Amygdala (tissue), 56 donors: ENCODE results near the gene SH3BGRL3.
A peak's percentile ranks its signal among the peaks of the same experiment; 100 is the strongest.
"Not testable (repeated sequence)": the region's sequence is repeated elsewhere in the genome, so short reads cannot be mapped to it uniquely, and the experiment has no call there.

ENCODE experiments used
- DNase-seq, 56 donors: peaks; one replicate each; lab custom pipeline; 2025; lab: John Stamatoyannopoulos, UW

The SH3BGRL3 gene

DNA sequence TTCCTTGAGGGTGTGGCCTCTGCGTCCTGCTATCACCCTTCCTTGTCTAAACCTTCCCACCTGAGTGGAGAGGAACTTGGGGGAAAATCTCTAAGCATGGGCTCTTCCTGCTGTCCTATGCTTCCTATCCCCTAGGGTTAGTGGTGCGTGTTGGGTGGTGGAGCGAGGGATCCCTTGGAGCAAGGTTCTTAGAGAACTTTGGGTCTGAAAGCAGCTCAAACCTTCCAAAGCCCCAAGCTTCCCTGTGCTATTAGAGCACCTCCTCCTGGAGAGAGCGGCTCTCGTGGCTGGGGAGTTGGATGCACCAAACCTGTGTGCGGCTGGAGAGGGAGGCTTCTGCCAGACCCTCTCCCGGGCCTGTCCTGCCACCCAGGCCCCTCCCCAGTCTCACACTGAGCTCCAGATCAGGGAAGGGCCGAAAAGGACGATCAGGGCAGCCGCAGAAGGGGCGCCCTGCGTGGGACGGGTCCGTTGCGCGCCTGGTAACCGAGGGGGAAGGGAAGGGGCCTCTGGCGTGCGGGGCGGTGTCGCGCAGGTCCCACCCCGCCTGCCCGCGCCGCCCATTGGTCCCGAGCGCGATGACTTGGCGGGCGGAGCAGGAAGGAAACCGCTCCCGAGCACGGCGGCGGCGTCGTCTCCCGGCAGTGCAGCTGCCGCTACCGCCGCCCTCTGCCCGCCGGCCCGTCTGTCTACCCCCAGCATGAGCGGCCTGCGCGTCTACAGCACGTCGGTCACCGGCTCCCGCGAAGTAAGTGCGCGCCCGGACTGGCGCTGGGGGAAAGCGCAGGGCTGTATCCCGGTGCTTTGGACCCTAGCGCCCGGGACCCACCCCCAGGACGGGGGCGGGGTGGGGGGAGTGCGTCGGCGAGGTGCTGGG is at the start of gene SH3BGRL3:
Gene SH3BGRL3, plus strand, starts transcription at position 631 of the 877 bp plus-strand sequence. Its CDS starts 70 bp downstream, at position 701.
- DNase-seq: peak in 53 of 56 donors; percentile 17 to 90 (median 72)

DNA sequence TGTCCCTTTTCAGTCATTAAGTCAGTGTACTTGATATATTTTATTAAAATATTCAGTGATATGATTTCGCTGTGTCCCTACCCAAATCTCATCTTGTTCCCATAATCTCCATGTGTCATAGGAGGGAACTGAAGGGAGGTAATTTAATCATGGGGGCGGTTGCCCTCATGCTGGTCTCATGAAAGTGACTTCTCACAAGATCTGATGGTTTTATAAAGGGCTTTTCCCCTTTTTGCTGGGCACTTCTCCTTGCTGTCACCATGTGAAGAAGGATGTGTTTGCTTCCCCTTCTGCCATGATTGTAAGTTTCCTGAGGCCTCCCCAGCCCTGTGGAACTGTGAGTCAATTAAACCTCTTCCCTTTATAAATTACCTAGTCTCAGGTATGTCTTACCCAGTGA is 49.2 kb upstream of the SH3BGRL3 start:
- DNase-seq: not testable (repeated sequence)

DNA sequence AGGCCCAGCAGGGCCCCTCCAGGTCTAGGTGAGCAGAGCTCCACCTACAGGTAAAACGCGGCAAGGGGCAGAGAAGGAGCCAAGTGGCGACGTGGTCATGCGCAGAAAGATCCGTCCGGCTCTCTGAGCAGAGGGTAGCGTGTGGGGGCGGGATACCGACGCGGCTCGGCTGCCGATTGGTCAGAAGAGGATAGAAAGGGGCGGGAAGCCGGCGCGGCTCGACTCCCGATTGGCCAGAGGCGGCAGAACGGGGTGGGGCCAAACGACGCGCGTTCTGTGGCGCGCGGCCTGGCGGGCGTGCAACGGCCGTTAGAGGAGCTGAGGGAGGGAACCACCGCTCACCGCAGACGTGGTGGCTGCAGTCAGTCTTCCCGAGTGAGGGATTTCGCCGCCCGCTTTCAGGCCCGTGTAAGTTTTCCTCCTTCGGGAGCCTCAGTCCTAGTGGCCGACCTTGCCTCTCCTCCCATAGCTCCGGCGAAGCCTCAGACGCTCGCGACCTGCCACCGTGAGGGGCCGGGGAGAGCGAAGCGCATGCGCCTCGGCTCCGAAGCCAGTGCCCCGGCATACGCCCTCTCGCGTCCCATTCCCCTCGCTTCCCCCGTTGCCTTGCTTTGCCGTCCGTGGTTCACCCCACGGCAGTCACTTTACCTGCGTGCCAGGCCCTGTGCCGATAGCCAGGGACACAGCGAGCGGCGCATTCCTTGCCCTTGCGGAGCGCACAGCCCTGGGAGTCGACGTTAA is 45.8 kb upstream of the SH3BGRL3 start, which contains the start of gene CEP85:
Gene CEP85, plus strand, starts transcription at position 298 of the 741 bp plus-strand sequence. CDS start 5,584 bp downstream, outside the sequence.
- DNase-seq: peak; percentile 82 to 99 (median 96)

DNA sequence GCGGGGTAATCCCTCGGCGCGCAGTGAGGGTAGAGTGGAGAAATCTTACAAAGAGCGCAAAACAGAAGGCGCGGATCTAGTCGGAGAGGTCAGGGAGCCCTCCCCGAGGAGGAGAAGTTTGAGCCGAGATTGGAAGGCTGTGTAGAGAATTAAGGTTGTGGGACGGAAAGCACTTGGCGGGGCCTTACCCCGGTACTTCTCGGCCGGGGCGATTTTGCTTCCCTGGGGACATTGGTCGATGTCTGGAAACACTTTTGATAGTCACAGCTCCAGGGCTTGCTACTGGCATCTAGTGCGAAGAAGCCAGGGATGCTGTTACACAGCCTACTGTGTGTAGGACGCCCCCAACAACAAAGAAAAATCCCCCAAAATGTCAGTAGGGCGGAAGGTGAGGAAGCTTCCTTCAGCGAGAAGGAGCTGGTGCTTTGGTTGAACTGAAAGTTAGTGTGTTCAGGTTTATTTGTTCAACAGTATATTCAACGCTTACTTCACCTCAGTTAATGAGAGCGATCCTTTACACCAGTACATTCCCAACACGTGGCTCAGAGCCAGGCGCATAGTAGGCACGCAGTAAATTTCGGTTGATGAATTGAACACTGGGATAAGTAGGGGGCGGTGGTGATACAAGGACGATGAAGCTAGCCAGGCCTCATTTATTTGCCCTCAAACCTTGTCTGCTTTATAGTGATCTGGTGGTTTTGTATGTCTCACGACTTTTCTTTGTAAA is 45.1 kb upstream of the SH3BGRL3 start:
- DNase-seq: peak in 9 of 56 donors; percentile 3 to 52 (median 10)

DNA sequence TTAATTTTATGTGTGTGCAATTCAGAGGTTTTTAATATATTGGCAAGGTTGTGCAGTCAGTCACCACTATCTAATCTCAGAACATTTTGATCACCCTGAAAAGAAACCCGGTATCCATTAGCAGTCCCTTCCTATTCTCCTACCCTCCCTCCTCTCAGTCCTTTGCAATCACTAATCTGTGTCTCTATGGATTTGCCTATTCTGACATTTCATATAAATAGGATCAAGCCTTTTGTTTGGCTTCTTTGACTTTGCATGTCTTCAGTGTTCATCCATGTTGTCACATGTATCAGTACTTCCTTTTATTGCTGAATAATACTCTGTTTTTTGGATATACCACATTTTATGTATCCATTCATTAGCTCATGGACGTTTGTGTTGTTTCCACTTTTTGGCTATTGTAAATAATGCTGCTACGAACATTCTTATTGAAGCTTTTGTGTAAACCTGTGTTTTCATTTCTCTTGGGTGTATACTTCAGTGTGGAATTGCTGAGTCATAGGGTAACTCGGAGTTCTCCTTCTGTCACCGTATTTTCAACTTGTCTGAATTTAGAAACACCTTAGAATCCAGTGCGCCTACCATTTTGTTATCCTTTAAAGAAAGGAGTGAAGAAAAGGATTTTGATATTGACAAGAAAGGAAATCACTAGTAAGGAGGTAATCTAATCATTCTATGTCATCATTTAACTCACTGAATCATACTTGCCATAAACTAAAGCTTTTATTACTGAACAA is 42.5 kb upstream of the SH3BGRL3 start:
- DNase-seq: no peak

DNA sequence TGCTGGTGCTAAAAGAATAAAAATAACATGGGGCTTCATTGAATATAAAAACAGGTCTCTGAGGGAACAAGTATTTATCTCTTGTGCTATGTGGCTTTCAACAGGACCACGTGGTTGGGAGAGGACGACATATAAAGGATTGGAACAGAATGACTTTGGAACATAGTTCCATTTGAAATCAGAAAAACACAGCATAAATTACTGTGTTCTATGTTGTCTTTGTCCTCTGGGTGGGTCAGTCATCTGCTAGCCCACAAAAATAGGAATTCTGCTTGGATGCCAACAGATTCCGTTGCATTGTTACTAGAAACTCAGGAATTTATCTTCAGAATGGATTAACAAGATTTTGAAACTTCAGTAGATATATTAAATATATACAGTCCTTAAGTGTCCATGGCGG is 40.0 kb upstream of the SH3BGRL3 start:
- peak in 10 of 56 donors; percentile 1 to 51 (median 23) for DNase-seq

DNA sequence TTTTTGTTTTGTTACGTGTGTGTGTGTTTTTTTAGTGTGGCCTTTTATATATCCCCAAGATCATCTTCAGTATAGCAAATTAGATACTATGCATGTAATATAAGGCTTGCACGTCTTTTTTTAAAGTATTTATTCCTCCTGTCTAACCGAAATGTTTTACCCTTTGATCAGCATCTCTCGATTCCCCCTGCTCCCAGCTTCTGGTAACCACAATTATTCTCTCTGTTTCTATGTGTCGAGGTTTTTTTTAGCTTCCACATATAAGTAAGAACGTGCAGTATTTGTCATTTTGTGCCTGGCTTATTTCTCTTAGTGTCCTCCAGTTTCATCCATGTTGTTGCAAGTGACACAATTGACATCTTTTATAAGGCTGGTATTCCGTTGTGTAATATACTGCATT is 27.2 kb upstream of the SH3BGRL3 start:
- DNase-seq: no peak

DNA sequence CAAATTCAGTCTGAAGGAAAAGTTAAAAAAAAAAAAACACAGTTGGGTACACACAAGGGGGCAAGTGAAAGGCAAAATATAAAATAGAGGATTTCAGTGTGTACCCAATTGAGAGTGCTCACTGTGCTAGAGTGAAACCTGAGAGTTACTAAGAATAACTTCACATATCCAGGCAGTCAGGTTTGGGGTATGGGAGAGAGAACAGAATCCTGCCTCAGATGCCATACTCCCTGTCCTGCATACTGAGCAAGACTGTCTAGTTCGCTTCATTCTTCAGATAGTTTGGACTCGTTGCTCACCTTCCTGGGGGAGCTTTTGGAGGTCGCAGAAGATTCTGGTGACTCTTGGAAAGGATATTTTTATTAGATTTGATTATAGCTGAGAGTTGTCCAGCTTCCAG is 25.5 kb upstream of the SH3BGRL3 start:
- DNase-seq: no peak

DNA sequence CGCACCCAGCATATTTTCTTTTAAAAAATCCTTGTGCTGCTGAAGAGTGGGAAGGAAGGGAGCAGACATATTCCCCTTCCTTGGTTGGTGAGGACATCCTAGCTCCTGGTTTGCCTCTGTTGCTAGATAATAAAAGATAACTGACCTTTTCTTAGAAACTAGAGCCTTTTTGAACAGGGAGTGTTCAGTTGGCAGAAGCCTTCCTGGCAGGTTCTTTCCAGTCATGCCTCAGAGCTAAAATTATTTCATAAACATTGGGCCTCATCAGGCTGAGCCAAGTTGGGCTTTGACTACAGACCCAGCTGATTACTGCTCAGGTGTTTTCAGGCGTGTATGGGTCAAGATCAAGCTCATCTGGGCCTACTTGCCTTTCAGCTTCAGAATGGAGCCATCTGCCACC is 22.7 kb upstream of the SH3BGRL3 start:
- no peak for DNase-seq

DNA sequence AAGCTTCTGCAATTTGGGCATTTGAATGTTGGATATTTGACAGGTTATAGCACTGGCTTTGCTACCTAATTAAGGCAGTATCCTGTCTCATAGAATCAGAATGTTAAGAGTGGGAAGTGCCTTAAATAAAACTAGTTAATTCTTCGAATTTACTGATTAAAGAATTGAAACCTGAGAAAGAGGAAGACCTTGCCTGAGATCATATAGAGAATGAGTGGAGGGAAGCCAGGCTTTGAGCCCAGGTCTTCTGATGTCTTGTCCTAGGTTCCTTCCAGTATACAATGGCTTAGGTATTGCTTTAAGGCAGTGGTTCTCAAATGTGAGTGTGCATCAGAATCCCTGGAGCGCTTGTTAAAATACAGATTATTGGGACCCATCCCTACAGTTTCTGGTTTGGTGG is 20.9 kb upstream of the SH3BGRL3 start:
- DNase-seq: no peak

DNA sequence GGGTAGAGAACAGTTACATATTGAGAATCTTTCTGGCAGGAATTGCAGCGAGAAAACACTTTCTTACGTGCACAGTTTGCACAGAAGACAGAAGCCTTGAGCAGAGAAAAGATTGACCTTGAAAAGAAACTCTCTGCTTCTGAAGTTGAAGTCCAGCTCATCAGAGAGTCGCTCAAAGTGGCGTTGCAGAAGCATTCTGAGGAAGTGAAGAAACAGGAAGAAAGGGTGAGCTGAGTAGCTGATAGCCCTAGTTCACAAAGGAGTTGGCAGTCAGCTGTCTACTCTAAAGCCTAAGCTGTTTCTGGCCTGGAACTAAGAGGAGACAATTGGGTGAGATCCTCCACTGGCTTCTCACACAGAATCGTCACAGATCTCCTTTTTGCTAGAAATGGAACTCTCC is 20.3 kb upstream of the SH3BGRL3 start:
- DNase-seq: no peak

DNA sequence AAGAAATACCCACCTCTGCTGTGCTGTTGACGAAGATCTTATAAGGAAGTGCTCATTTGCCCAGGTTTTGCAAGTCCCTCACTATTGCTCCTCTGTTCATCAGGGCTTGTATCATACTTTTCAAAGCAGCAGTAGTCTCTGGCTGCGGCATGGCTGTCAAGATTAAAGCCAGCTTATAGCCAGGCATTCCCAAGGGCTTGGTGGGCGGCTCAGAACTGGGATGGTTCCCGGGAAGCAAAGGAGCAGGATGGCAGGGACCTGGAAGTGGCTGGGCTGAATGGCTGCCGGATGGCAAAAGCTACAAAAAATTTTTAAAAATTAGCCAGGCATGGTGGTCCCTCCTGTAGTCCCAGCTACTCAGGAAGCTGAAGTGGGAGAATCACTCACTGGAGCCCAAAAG is 16.7 kb upstream of the SH3BGRL3 start:
- no peak for DNase-seq

DNA sequence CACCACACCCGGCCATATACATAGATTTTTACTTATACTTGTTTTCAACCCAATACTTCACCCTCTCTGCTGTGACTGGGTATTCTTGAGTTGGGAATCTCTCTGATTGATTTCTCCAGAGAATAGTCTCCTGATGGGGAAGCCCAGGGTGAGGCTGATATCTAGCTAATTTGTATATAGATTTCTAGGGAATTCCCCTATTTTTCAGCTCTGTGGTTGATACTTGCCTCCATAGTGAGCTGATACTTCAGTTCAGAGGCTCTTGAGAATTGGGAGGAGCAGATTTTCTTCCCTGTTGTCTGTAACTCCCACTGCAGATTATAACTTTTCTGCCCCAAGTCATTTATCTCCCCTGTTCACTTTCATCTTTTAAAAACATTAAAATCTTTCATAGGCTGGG is 14.5 kb upstream of the SH3BGRL3 start:
- no peak for DNase-seq

DNA sequence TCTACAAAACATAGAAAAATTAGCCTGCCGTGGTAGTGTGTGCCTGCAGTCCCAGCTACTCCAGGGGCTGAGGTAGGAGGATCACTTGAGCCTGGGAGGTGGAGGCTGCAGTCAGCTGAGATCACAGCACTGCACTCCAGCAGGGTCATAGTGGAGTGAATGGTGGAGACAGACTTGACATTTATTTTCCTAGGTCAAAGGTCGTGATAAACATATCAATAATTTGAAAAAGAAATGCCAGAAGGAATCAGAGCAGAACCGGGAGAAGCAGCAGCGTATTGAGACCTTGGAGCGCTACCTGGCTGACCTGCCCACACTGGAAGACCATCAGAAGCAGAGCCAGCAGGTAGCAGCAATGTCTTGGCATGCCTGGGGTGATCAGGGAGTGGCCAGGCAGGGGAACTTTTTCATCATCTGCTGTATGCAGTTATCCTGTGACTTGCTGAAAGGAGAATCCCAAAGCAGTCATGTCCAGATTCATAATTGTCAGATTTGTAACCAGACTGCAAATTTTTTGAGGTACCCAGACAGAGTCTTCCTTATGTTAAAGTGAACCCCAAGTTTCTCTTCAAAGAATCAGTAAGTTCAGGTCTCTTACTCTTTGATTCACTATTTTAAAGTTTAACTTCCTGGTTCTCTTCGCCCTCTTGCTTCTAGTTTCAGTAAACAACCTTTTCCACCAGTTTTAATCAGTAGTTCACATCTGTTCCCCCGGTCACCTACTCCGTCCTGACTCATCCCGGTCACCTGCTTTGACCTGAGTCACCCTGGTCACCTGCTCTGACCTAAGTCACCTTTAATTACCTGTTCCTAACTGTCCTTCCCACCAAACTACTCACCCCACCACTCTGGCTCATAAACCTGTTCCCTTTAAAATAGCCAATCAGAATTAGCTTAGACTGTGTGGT is 11.3 kb upstream of the SH3BGRL3 start:
- no peak for DNase-seq

DNA sequence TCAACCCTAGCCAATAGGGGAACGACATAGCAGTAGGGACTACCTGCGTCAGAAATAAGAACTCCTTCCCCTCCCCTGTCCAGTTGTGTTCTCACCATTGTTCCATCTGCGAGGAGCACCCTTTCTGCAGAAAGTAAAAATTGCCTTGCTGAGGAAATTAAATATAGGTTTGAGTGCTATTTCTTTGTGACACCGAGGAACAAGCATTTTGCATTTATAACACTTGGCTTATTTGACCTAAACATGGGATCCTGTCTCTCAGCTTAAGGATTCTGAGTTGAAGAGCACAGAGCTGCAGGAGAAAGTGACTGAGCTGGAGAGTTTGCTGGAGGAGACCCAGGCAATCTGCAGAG is 10.7 kb upstream of the SH3BGRL3 start:
- no peak for DNase-seq

DNA sequence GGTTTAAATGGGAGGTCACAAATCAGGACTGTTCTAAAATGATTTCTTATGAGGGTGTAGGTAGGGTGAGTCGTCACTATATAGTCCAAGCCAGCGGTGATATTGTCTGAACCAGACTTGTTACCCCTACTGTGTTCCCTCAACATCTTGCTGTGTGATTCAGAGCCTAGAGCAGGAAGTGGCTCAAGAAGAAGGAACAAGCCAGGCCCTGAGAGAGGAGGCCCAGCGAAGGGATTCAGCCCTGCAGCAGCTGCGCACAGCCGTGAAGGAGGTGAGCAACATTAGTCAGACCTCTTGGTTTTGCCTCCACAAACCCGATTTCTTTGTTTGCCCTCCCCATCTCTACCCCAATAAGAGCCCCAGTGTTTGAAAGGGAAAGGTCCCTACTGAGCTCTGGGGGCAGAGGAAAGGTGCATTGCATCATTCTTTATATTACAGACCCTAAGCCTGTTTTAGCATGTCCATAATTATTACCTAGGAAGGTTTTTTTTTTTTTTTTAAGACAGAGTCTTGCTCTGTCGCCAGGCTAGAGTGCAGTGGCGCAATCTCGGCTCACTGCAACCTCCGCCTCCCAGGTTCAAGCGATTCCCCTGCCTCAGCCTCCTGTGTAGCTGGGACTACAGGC is 5.0 kb upstream of the SH3BGRL3 start:
- DNase-seq: no peak

DNA sequence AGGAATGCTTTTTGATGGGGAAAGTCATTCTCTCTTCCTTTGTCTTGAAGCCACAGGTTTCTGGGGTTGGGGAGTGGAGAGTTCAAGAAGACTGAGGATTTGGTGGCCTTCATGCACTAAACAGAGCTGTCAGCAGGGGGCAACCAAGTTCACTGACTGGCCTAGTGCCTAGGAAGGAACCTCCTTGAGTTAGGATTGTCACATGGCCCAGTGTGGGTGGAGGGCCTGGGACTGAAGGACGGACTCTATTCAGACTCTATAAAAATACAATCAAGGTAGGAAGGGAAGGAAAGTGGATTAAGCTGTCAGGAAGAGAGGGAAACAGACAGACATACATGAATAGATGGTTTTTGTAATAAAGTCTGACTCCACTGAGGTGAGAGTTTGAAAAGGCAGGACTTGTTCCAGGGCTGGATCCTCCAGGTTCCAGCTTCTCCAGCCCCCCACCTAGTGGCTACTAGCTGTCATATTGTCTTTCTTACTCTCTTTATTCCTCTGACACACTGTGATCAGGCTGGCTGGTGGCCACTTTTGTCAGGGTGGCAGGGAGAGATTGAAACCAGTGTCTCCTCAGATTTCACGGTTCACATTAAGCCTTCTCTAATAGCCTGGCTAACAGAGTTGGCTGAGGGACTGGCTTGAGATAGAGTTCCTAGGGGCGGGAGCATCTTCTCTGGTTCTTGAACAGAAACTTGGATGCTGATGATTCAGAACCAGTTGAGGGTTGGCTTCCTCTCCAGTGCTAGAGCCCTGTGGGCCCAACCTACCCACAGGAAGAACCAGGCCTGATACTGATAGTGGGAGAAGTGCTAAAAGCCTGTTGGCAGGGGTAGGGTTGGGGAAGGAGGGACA is 4.1 kb upstream of the SH3BGRL3 start:
- DNase-seq: peak in 48 of 56 donors; percentile 24 to 87 (median 61)

DNA sequence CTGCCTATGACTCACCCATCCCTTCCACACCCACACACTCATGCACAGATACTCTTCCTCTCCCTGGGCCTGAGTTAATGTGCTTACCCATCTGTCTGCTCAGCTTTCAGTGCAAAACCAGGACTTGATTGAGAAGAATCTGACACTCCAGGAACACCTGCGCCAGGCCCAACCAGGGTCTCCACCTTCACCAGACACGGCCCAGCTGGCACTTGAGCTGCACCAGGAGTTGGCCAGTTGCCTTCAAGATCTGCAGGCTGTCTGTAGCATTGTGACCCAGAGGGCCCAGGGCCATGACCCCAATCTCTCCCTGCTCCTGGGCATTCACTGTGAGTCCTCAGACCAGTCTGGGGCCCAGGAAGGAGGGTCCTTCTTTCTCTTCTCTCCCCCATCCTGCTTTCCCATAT is 3.5 kb upstream of the SH3BGRL3 start:
- DNase-seq: peak in 1 of 56 donors; percentile 59
